ENCODE data around the gene TRIM72. TPM values are rescaled to one million over a fixed set of nuclear protein-coding genes. Genes with fewer than 3 reads are reported as not detected.

The TRIM72 gene
- total RNA-seq, 6 experiments from 2014 or later = 0.05 TPM; not detected in 5

- H3K4me1 Mint-ChIP-seq (ENCODE audit: low read depth) = peaks cover 40% of the 10 kb centered on the region
- peak within 1 kb of the TSS; percentile 99 for H3K27ac Mint-ChIP-seq
- no peak for TF ChIP-seq CTCF (IDR thresholded peaks at IDR 0.05)
- H3K27me3 Mint-ChIP-seq (ENCODE audit: insufficient read depth) = peaks cover 24% of the 10 kb centered on the region
- no peaks in the 10 kb centered on the region for H3K9me3 Mint-ChIP-seq
- H3K4me3 Mint-ChIP-seq = peak within 1 kb of the TSS; percentile 98
- peak; percentile 78 for DNase-seq
- peaks cover 39% of the 10 kb centered on the region for H3K36me3 Mint-ChIP-seq (ENCODE audit: low read depth)
Measured at GRCh38 chr16:31179747-31180459, 34.0 kb upstream of the TRIM72 start, which contains the start of gene FUS. FUS (plus strand) TSS chr16:31180139; CDS start chr16:31180215, 76 bp downstream.

- DNase-seq = peak; percentile 43
- H3K36me3 Mint-ChIP-seq (ENCODE audit: low read depth) = peaks cover 53% of the 10 kb centered on the region
- H3K27me3 Mint-ChIP-seq (ENCODE audit: insufficient read depth) = peaks cover 25% of the 10 kb centered on the region
- peak overlapping the region; percentile 98 for H3K4me3 Mint-ChIP-seq
- H3K4me1 Mint-ChIP-seq (ENCODE audit: low read depth) = peaks cover 54% of the 10 kb centered on the region
- H3K27ac Mint-ChIP-seq = peak overlapping the region; percentile 99
- H3K9me3 Mint-ChIP-seq = no peaks in the 10 kb centered on the region
- no peak for TF ChIP-seq CTCF (IDR thresholded peaks at IDR 0.05)
Measured at GRCh38 chr16:31181102-31181830, 32.7 kb upstream of the TRIM72 start.

GRCh38 chr16:31182391-31182790 is 31.5 kb upstream of the TRIM72 start:
- Mint-ChIP-seq H3K27ac (peak overlapping the region; percentile 99), H3K4me1 (ENCODE audit: low read depth) (peaks cover 61% of the 10 kb centered on the region), H3K36me3 (ENCODE audit: low read depth) (peaks cover 64% of the 10 kb centered on the region), H3K27me3 (ENCODE audit: insufficient read depth) (peaks cover 24% of the 10 kb centered on the region), H3K9me3 (no peaks in the 10 kb centered on the region), H3K4me3 (peak overlapping the region; percentile 98)
- DNase-seq = no peak
- no peak for TF ChIP-seq CTCF (IDR thresholded peaks at IDR 0.05)

GRCh38 chr16:31183432-31184428 is 30.2 kb upstream of the TRIM72 start:
- Mint-ChIP-seq H3K27me3 (ENCODE audit: insufficient read depth) (peaks cover 22% of the 10 kb centered on the region), H3K27ac (peak overlapping the region; percentile 99), H3K4me3 (peak overlapping the region; percentile 98), H3K4me1 (ENCODE audit: low read depth) (peaks cover 63% of the 10 kb centered on the region), H3K36me3 (ENCODE audit: low read depth) (peaks cover 76% of the 10 kb centered on the region), H3K9me3 (no peaks in the 10 kb centered on the region)
- DNase-seq = no peak
- TF ChIP-seq CTCF (IDR thresholded peaks at IDR 0.05) = no peak

GRCh38 chr16:31184888-31185287 is 29.0 kb upstream of the TRIM72 start:
- Mint-ChIP-seq H3K27ac (peak overlapping the region; percentile 66), H3K4me3 (peak overlapping the region; percentile 30), H3K27me3 (ENCODE audit: insufficient read depth) (peaks cover 22% of the 10 kb centered on the region), H3K9me3 (no peaks in the 10 kb centered on the region), H3K36me3 (ENCODE audit: low read depth) (peaks cover 88% of the 10 kb centered on the region), H3K4me1 (ENCODE audit: low read depth) (peaks cover 60% of the 10 kb centered on the region)
- DNase-seq = no peak
- TF ChIP-seq CTCF (IDR thresholded peaks at IDR 0.05) = no peak
